Esophagus squamous epithelium (tissue), 5 donors: ENCODE data around the gene FAM20C. TPM values are rescaled to one million over a fixed set of nuclear protein-coding genes. Genes with fewer than 3 reads are reported as not detected.

ENCODE experiments used
- DNase-seq: peaks from one replicate; lab custom pipeline; 2025; lab: John Stamatoyannopoulos, UW
- H3K27ac ChIP-seq, 4 donors: fragments of 200-600 bp; sonication (generic); one replicate each; pipeline ENCODE4 v1.5.1; 2016 to 2019; ENCODE audit warnings: mild to moderate bottlenecking in 1 of 4
- H3K27me3 ChIP-seq, 4 donors: fragments of 200-600 bp; sonication (generic); 1 replicate in 3 of 4; 2 replicates in 1 of 4; pipeline versions ENCODE4 v1.5.1 to v1.6.0; 2017 to 2021; ENCODE audit warnings: antibody characterized with exemption in 1 of 4
- H3K36me3 ChIP-seq, 3 donors: fragments of 200-600 bp; sonication (generic); one replicate each; pipeline ENCODE4 v1.5.1; 2016 to 2019
- H3K4me1 ChIP-seq, 3 donors: fragments of 200-600 bp; sonication (generic); one replicate each; pipeline ENCODE4 v1.5.1; 2017 to 2019
- H3K4me3 ChIP-seq, 4 donors: fragments of 200-600 bp; sonication (generic); 1 replicate in 3 of 4; 2 replicates in 1 of 4; pipeline ENCODE4 v1.5.1; 2016 to 2019; ENCODE audit warnings: mild to moderate bottlenecking in 2 of 4, moderate library complexity in 1 of 4
- H3K9me3 ChIP-seq, 3 donors: fragments of 200-600 bp; sonication (generic); one replicate each; pipeline ENCODE4 v1.5.1; 2016 to 2019
- POLR2A ChIP-seq, 4 donors: fragments of 450-650 bp; IDR thresholded peaks; one replicate each; pipeline ENCODE4 v1.6.1; 2017; ENCODE audit warnings: antibody characterized with exemption in 4 of 4, mild to moderate bottlenecking in 4 of 4, moderate library complexity in 3 of 4
- WGBS, 2 donors: methylation state at CpG; one replicate each; pipeline ENCODE4 v1.1.5; 2018; 5-methylcytosine and 5-hydroxymethylcytosine counted together
- intact Hi-C: fragments of 100-400 bp; cut with DNase I; formaldehyde crosslinking; loops from one replicate; pipeline ENCODE4 v1.15.0; 2022
- total RNA-seq, 4 donors: library from RNA; depleted of rRNA; stranded (reverse); fragments of >200 nt; gene quantifications; one replicate each; pipeline ENCODE4 v1.1.0, GENCODE V29; 2016
- TF ChIP-seq, protein P1 (sequence below), 6 experiments: fragments of 450-650 bp in 4 of 6; fragments of 200-600 bp in 2 of 6; sonication (generic) in 2 of 6; IDR thresholded peaks; one replicate each; pipeline ENCODE4 v1.5.1; 2016 to 2019; ENCODE audit warnings: antibody characterized with exemption in 6 of 6, mild to moderate bottlenecking in 4 of 6, moderate library complexity in 4 of 6
- donor health status: DM: yes; HTN: yes; CAD: no.

FAM20C gene
- total RNA-seq, 4 donors from 2014 or later: 8.5 to 16.0 (median 13.7) TPM

DNA sequence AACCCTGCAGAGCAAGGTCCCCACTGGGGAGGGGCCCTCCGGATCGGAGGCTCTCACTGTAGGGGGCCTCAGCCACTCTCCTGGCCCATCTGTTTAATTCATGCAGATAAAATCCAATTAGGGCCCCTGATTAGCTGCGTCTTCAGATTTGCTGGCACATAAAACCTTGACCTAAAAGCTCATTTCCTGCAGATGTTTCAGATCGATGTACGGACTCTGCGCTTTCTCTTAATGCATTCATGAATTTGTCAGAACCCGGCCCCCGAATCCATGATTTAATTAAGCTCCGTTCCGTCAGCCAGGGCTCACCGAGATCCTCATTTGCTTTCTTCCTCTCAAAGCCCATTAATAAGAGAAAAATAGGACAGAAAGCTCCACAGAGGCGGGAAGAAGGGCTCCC lies 57.6 kb downstream of the FAM20C start:
- H3K4me3 ChIP-seq: no peak overlapping the region
- H3K4me1 ChIP-seq: no peaks in the 10 kb centered on the region
- intact Hi-C loops: no loop called here
- no peaks in the 10 kb centered on the region for H3K9me3 ChIP-seq
- TF ChIP-seq, protein P1, sequence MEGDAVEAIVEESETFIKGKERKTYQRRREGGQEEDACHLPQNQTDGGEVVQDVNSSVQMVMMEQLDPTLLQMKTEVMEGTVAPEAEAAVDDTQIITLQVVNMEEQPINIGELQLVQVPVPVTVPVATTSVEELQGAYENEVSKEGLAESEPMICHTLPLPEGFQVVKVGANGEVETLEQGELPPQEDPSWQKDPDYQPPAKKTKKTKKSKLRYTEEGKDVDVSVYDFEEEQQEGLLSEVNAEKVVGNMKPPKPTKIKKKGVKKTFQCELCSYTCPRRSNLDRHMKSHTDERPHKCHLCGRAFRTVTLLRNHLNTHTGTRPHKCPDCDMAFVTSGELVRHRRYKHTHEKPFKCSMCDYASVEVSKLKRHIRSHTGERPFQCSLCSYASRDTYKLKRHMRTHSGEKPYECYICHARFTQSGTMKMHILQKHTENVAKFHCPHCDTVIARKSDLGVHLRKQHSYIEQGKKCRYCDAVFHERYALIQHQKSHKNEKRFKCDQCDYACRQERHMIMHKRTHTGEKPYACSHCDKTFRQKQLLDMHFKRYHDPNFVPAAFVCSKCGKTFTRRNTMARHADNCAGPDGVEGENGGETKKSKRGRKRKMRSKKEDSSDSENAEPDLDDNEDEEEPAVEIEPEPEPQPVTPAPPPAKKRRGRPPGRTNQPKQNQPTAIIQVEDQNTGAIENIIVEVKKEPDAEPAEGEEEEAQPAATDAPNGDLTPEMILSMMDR (IDR thresholded peaks at IDR 0.05): no peak
- TF ChIP-seq POLR2A (IDR thresholded peaks at IDR 0.05): no peak
- no peak overlapping the region for H3K27ac ChIP-seq
- H3K27me3 ChIP-seq: no peaks in the 10 kb centered on the region
- WGBS, 2 donors: 83 to 87% methylated on average over 10 to 11 of the region's 12 CpGs
- no peak for DNase-seq
- H3K36me3 ChIP-seq: peaks cover 0 to 94% (median 9%) of the 10 kb centered on the region in 3 donors

DNA sequence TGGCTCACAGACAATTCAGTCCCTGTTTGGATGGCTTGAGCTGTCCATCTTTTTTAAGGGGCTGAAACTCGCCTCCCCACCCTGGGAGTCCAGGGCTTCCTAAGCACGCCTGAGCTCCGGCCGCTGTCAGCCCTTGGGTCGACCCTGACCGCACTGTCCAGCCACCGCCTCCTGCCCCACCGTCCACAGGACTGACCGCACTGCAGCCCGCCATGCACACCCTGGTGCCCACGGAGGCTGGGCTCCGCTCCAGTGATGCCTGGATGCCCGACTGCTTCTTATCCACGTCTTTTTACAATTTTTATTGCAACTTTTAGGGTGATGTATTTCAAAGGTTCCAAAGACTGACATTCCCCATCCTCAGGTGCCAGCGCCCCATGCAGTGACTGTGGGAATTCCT lies 58.2 kb downstream of the FAM20C start:
- WGBS, 2 donors: 86 to 95% methylated on average over 8 to 15 of the region's 15 CpGs
- H3K4me3 ChIP-seq: no peak overlapping the region
- H3K9me3 ChIP-seq: no peaks in the 10 kb centered on the region
- intact Hi-C loops: no loop called here
- no peak overlapping the region for H3K27ac ChIP-seq
- H3K36me3 ChIP-seq: peaks cover 0 to 93% (median 9%) of the 10 kb centered on the region in 3 donors
- H3K4me1 ChIP-seq: no peaks in the 10 kb centered on the region
- H3K27me3 ChIP-seq: no peaks in the 10 kb centered on the region
- no peak for TF ChIP-seq POLR2A (IDR thresholded peaks at IDR 0.05)
- TF ChIP-seq, protein P1 (IDR thresholded peaks at IDR 0.05): no peak
- no peak for DNase-seq

DNA sequence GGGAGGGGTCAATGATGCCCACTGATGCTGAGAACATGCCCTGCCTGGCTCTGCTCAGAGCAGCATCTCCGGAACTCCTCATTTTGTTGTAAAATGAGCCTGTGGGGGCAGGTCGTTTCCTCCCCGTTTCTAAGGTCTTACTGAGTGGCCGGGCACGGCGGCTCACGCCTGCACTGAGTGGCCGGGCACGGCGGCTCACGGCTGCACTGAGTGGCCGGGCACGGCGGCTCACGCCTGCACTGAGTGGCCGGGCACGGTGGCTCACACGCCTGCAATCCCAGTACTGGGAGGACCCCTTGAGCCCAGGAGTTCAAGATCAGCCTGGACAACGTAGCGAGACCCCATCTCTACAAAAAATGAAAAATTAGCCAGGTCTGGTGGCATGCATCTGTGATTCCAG lies 58.6 kb downstream of the FAM20C start:
- TF ChIP-seq, protein P1 (IDR thresholded peaks at IDR 0.05): no peak
- TF ChIP-seq POLR2A (IDR thresholded peaks at IDR 0.05): no peak
- no peak for DNase-seq
- H3K4me3 ChIP-seq: no peak overlapping the region
- 100% methylated on average over 1 to 3 of the region's 20 CpGs for WGBS, 2 donors
- no peaks in the 10 kb centered on the region for H3K27me3 ChIP-seq
- peaks cover 0 to 96% (median 12%) of the 10 kb centered on the region in 3 donors for H3K36me3 ChIP-seq
- no peaks in the 10 kb centered on the region for H3K9me3 ChIP-seq
- H3K27ac ChIP-seq: no peak overlapping the region
- H3K4me1 ChIP-seq: no peaks in the 10 kb centered on the region
- intact Hi-C loops: no loop called here

DNA sequence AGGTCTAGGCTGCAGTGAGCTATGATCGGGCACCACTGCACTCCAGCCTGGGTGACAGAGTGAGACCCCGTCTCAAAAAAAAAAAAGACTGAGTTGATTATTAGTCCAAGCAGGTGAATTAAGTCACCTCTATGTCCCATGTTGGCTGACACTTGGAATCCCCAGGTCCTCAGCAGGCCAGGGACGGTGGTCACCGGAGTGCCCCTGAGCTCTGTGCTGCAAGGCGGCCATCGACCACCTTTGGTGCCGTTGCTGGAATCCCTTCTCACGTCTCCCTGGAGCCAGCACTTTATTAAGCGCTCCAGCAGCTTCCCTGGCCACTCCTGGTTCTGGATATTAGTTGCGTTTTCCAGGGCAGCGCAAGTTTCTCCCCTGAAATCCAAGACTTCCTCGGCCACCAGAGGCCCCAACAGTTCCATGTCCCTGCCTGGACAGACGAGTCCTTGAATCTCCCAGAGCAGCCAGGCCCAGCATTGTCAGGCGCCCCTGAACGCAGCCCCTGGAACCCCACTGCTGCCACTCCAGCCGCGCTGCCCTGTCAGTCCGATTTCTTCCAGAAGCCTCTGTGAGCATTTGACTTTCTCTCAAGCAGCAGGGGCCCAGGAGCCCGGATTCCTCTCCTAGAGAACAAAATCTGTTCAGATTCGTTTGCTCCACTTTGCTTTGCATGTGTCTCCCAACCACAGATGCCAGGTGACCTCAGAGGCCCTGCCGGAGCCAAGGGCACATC lies 59.2 kb downstream of the FAM20C start:
- WGBS, 2 donors: 79 to 86% methylated on average over 12 to 13 of the region's 21 CpGs
- TF ChIP-seq, protein P1 (IDR thresholded peaks at IDR 0.05): no peak
- TF ChIP-seq POLR2A (IDR thresholded peaks at IDR 0.05): no peak
- intact Hi-C loops: no loop called here
- peaks cover 0 to 99% (median 16%) of the 10 kb centered on the region in 3 donors for H3K36me3 ChIP-seq
- no peaks in the 10 kb centered on the region for H3K9me3 ChIP-seq
- H3K27me3 ChIP-seq: no peaks in the 10 kb centered on the region
- no peak overlapping the region for H3K4me3 ChIP-seq
- H3K27ac ChIP-seq: no peak overlapping the region
- no peaks in the 10 kb centered on the region for H3K4me1 ChIP-seq
- DNase-seq: no peak

DNA sequence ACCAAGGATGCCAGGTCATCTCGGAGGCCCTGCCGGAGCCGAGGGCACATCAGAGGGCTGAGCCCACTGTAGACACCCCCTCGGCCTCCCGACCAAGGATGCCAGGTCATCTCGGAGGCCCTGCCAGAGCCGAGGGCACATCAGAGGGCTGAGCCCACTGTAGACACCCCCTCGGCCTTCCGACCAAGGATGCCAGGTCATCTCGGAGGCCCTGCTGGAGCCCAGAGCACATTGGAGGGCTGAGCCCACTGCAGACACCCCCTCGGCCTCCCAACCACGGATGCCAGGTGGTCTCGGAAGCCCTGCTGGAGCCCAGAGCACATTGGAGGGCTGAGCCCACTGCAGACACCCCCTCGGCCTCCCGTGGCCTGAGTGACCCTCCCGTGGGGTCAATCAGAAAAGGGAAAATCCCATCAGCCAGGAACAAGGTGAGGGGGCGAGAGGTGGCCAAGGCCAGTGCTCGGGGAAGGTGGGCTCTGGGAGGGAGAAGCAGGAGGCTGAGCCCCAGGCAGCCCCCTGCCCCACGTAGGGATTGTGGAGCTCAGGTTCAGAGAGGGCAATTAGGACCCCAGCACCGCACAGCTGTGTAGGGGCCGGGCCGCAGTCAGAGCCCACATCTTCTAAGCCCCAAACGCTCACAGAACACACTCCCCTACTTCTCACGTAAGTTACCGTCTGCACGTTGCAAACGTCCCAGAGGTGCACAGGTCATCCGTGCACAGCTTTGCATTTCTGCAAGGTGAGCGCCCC lies 60.0 kb downstream of the FAM20C start:
- WGBS, 2 donors: 82 to 92% methylated on average over 12 to 17 of the region's 29 CpGs
- Histone ChIP-seq H3K27me3 (no peaks in the 10 kb centered on the region), H3K4me3 (no peak overlapping the region), H3K4me1 (no peaks in the 10 kb centered on the region), H3K27ac (no peak overlapping the region), H3K36me3 (peaks cover 0 to 99% (median 20%) of the 10 kb centered on the region in 3 donors), H3K9me3 (no peaks in the 10 kb centered on the region)
- TF ChIP-seq, protein P1 (IDR thresholded peaks at IDR 0.05): no peak
- TF ChIP-seq POLR2A (IDR thresholded peaks at IDR 0.05): no peak
- intact Hi-C loops: no loop called here
- DNase-seq: no peak
